ENCODE data around the gene LRRC4C. TPM values are rescaled to one million over a fixed set of nuclear protein-coding genes. Genes with fewer than 3 reads are reported as not detected.

The LRRC4C gene
- total RNA-seq, 4 donors from 2014 or later: 0.40 to 1.7 TPM; not detected in 2

DNA sequence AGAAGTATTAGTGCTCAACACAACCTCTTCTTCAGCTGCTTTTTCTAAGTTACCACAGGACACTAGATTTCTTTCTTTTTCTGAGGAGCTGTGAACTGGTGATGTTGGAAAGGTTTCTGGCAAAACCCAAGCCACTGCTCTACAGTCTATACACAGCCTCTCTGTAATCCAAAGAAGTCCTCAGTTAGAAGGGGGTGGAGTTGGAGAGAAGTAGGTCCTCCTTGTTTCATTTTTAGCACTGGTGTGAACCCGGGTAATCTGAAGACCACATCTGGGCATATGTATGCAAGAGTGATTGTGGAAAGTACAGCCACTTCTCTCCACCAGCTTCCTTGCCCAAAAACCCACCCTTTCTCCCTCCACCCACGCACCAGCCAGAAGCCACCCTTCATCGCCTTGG is 1168.1 kb downstream of the LRRC4C start:
- H3K9me3 ChIP-seq: no peaks in the 10 kb centered on the region
- H3K4me3 ChIP-seq: no peak overlapping the region
- no peak for TF ChIP-seq POLR2A (IDR thresholded peaks at IDR 0.05)
- TF ChIP-seq, protein P1, sequence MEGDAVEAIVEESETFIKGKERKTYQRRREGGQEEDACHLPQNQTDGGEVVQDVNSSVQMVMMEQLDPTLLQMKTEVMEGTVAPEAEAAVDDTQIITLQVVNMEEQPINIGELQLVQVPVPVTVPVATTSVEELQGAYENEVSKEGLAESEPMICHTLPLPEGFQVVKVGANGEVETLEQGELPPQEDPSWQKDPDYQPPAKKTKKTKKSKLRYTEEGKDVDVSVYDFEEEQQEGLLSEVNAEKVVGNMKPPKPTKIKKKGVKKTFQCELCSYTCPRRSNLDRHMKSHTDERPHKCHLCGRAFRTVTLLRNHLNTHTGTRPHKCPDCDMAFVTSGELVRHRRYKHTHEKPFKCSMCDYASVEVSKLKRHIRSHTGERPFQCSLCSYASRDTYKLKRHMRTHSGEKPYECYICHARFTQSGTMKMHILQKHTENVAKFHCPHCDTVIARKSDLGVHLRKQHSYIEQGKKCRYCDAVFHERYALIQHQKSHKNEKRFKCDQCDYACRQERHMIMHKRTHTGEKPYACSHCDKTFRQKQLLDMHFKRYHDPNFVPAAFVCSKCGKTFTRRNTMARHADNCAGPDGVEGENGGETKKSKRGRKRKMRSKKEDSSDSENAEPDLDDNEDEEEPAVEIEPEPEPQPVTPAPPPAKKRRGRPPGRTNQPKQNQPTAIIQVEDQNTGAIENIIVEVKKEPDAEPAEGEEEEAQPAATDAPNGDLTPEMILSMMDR (IDR thresholded peaks at IDR 0.05): no peak
- no peaks in the 10 kb centered on the region for H3K36me3 ChIP-seq
- no peak for DNase-seq
- H3K27ac ChIP-seq: no peak overlapping the region
- no peaks in the 10 kb centered on the region for H3K27me3 ChIP-seq
- no peaks in the 10 kb centered on the region for H3K4me1 ChIP-seq

DNA sequence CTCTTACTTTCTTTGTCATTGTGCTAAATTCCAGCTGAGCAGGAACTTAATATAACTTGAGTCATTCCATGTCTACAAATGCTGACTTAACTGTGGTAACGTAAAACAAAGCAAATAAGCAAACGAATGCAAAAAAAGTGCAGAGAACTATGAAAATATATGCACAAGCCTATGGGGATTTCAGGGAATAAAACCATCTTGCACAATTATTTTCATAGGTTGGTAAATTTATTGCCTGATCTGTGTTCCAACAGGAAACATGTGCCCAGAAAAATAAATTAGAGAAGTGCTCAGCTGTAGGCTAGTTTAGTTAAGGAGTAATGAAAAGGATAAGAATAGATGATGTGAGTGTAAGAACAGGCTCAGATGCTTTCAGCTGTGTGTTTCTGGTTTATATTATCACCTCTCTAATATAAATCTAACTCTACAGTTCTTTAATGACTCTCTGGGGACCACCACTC is 1169.3 kb downstream of the LRRC4C start:
- Histone ChIP-seq H3K9me3 (no peaks in the 10 kb centered on the region), H3K4me3 (no peak overlapping the region), H3K27ac (no peak overlapping the region), H3K27me3 (no peaks in the 10 kb centered on the region), H3K36me3 (no peaks in the 10 kb centered on the region), H3K4me1 (no peaks in the 10 kb centered on the region)
- no peak for TF ChIP-seq POLR2A (IDR thresholded peaks at IDR 0.05)
- TF ChIP-seq, protein P1 (IDR thresholded peaks at IDR 0.05): no peak
- DNase-seq: no peak

DNA sequence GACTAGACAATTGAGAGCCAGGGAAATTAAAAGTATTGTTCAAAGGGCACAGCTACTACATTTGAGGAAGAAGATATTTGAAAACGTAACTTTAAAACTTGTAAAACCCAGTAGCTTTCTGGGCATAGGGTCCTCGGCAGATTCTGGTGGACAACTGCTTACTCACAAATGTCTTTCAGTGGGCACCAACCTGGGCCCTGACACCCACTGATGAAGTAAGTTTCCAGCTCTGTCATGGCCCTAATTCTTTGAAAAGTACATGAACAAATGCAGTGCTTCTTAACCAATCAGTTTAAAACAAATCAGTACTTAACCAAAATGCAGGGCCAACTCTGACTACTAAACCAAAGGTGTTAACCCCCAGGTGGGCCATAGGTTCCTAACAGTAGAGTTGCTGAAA is 1170.1 kb downstream of the LRRC4C start:
- Histone ChIP-seq H3K27me3 (no peaks in the 10 kb centered on the region), H3K4me3 (no peak overlapping the region), H3K36me3 (no peaks in the 10 kb centered on the region), H3K9me3 (no peaks in the 10 kb centered on the region), H3K27ac (no peak overlapping the region), H3K4me1 (no peaks in the 10 kb centered on the region)
- no peak for DNase-seq
- no peak for TF ChIP-seq POLR2A (IDR thresholded peaks at IDR 0.05)
- TF ChIP-seq, protein P1 (IDR thresholded peaks at IDR 0.05): no peak

DNA sequence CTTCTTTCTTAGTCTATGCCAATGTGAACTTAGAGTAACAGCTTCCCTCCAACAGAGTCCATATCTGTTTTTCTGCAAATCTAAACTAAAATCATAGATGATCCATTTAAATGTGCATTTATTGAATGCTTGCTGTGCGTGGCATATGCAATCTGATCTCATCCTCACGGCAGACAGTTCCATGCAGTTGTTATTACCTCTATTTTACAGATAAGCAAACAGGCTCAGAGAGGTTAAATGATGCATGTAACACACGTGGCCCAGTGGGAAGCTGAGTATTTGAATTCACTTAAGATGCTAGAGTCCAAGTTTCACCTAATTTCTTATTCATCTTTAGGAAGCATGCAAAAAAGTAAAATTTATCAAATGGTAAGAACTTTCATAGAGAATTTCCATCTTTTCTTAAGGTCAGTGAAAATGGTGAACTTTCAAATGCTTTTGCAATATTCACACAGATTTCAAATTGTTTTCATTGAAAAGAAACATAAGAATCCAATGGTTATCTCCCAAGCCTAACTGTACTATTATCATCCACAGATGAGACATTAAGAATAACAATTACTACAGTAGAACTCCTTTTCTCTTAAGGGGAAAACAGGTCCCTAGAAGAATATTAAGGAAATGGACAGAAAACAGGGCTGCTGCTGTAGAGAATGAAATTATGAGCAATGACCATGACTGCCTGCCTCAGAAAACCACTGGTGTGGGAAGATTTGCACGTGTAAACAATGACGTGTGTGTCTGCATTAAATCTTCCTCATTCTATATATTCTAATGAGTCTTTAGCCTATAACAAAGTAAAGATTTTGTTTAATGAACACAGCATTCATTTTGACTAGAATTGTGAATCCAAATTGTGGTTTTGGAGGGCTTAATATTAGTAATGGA is 1171.3 kb downstream of the LRRC4C start:
- H3K4me1 ChIP-seq: no peaks in the 10 kb centered on the region
- no peaks in the 10 kb centered on the region for H3K27me3 ChIP-seq
- H3K4me3 ChIP-seq: no peak overlapping the region
- H3K27ac ChIP-seq: no peak overlapping the region
- no peaks in the 10 kb centered on the region for H3K36me3 ChIP-seq
- TF ChIP-seq, protein P1 (IDR thresholded peaks at IDR 0.05): no peak
- TF ChIP-seq POLR2A (IDR thresholded peaks at IDR 0.05): no peak
- H3K9me3 ChIP-seq: no peaks in the 10 kb centered on the region
- no peak for DNase-seq

DNA sequence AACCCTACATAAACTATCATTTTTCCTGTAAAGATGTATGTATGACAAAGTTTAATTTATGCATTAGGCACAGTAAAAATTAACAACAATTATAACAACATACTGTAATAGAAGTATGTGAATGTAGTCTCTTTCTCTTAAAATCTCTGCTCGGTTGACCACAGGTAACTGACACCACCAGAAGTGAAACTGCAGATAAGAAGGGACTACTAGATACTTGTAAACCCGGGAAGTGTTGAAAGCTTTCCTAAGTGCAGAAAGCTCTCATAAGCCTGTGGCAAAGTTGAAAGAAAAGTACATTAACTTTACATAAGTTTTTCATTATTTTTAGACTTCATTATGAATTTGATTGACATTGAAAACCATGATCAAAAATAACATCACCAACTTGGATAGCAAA is 1173.3 kb downstream of the LRRC4C start:
- Histone ChIP-seq H3K4me3 (no peak overlapping the region), H3K4me1 (no peaks in the 10 kb centered on the region), H3K36me3 (no peaks in the 10 kb centered on the region), H3K27ac (no peak overlapping the region), H3K9me3 (no peaks in the 10 kb centered on the region), H3K27me3 (no peaks in the 10 kb centered on the region)
- TF ChIP-seq, protein P1 (IDR thresholded peaks at IDR 0.05): no peak
- TF ChIP-seq POLR2A (IDR thresholded peaks at IDR 0.05): no peak
- DNase-seq: no peak

Measured in Peyer's patch (tissue), 4 donors.